Neural progenitor cell (in vitro differentiated cells): ENCODE measurements around the gene MBP. TPM values are rescaled to one million over a fixed set of nuclear protein-coding genes. Genes with fewer than 3 reads are reported as not detected.
A peak's percentile ranks its signal among the peaks of the same experiment; 100 is the strongest.

Source experiments
- DNase-seq: peaks from one replicate; pipeline ENCODE4 v3.0.0-alpha.2; 2016; ENCODE audit warnings: low spot score
- H2AFZ ChIP-seq: fragments of 200-600 bp; sonication (generic); replicated peaks from 2 replicates; pipeline ENCODE4 v1.6.1; 2016; ENCODE audit warnings: antibody characterized with exemption
- H3F3A ChIP-seq: fragments of 200-600 bp; sonication (generic); 2 replicates; pipeline ENCODE4 v1.6.1; 2016; ENCODE audit warnings: antibody characterized with exemption, low read depth
- H3K27ac ChIP-seq: fragments of 200-600 bp; sonication (generic); 2 replicates; pipeline ENCODE4 v1.5.1; 2016; ENCODE audit warnings: mild to moderate bottlenecking
- H3K27me3 ChIP-seq: fragments of 200-600 bp; sonication (generic); 2 replicates; pipeline ENCODE4 v1.6.1; 2016; ENCODE audit warnings: mild to moderate bottlenecking, moderate library complexity
- H3K36me3 ChIP-seq: fragments of 200-600 bp; sonication (generic); 2 replicates; pipeline ENCODE4 v1.5.1; 2016
- H3K4me1 ChIP-seq: fragments of 200-600 bp; sonication (generic); 2 replicates; pipeline ENCODE4 v1.6.1; 2016; ENCODE audit warnings: mixed run types
- H3K4me2 ChIP-seq: fragments of 200-600 bp; sonication (generic); 2 replicates; pipeline ENCODE4 v1.6.1; 2016
- H3K4me3 ChIP-seq: fragments of 200-600 bp; sonication (generic); 2 replicates; pipeline ENCODE4 v1.5.1; 2016
- H3K79me2 ChIP-seq: fragments of 200-600 bp; sonication (generic); 2 replicates; pipeline ENCODE4 v1.6.1; 2016; ENCODE audit warnings: low read depth
- H3K9ac ChIP-seq: fragments of 200-600 bp; sonication (generic); 2 replicates; pipeline ENCODE4 v1.6.1; 2016
- H3K9me3 ChIP-seq: fragments of 200-600 bp; sonication (generic); 2 replicates; pipeline ENCODE4 v1.5.1; 2016; ENCODE audit warnings: low read depth
- H4K20me1 ChIP-seq: fragments of 200-600 bp; sonication (generic); 2 replicates; pipeline ENCODE4 v1.6.1; 2016; ENCODE audit warnings: low read depth
- H3K27ac Mint-ChIP-seq: 3 replicates; pipeline ENCODE4 v1.8.0; 2021; ENCODE audit warnings: mixed read lengths
- H3K27me3 Mint-ChIP-seq: 2 replicates; pipeline ENCODE4 v1.8.0; 2022; ENCODE audit warnings: low read depth, mild to moderate bottlenecking, inconsistent platforms, moderate library complexity, mixed read lengths; ENCODE audit not compliant: insufficient read depth
- H3K36me3 Mint-ChIP-seq: 3 replicates; pipeline ENCODE4 v1.8.0; 2021; ENCODE audit warnings: mixed read lengths
- H3K4me1 Mint-ChIP-seq: 3 replicates; pipeline ENCODE4 v1.8.0; 2021; ENCODE audit warnings: mixed read lengths
- H3K4me3 Mint-ChIP-seq: 3 replicates; pipeline ENCODE4 v1.8.0; 2021; ENCODE audit warnings: mild to moderate bottlenecking, moderate library complexity, mixed read lengths
- H3K9me3 Mint-ChIP-seq: 3 replicates; pipeline ENCODE4 v1.8.0; 2020; ENCODE audit warnings: mixed read lengths
- CTCF ChIP-seq: fragments of 200-600 bp; sonication (generic); IDR thresholded peaks from 2 replicates; pipeline ENCODE4 v1.5.1; 2017; ENCODE audit warnings: antibody characterized with exemption, mild to moderate bottlenecking
- EZH2 ChIP-seq: fragments of 200-600 bp; sonication (generic); IDR thresholded peaks from 2 replicates; pipeline ENCODE4 v1.6.1; 2017; ENCODE audit warnings: antibody characterized with exemption, mild to moderate bottlenecking, moderate library complexity
- EZH2phosphoT487 ChIP-seq: fragments of 200-600 bp; sonication (generic); IDR thresholded peaks from 2 replicates; pipeline ENCODE4 v1.6.1; 2017; ENCODE audit warnings: antibody characterized with exemption
- total RNA-seq: library from RNA; depleted of rRNA; stranded (reverse); fragments of >200 nt; gene quantifications from 2 replicates; pipeline ENCODE4 v1.2.3, GENCODE V29; 2015; ENCODE audit warnings: low replicate concordance

Gene MBP
- total RNA-seq, 1 donor from 2014 or later, result 0.64 TPM

GRCh38 chr18:77044866-77045664, 87.5 kb downstream of the MBP start:
- Histone ChIP-seq H3K4me3 (no peak overlapping the region), H3K9me3 (no peaks in the 10 kb centered on the region), H4K20me1 (no peaks in the 10 kb centered on the region), H3K79me2 (no peaks in the 10 kb centered on the region), H3K36me3 (no peaks in the 10 kb centered on the region), H3K27me3 (no peaks in the 10 kb centered on the region), H3K27ac (no peak overlapping the region), H3K4me1 (peaks cover 19% of the 10 kb centered on the region), H3F3A (no peaks in the 10 kb centered on the region), H2AFZ (no peak overlapping the region), H3K4me2 (no peak overlapping the region), H3K9ac (no peak overlapping the region)
- TF ChIP-seq EZH2phosphoT487 (no peak), EZH2 (no peak), CTCF (no peak)
- H3K4me3 Mint-ChIP-seq, result no peak overlapping the region
- no peaks in the 10 kb centered on the region for H3K27me3 Mint-ChIP-seq
- no peaks in the 10 kb centered on the region for H3K9me3 Mint-ChIP-seq
- no peak overlapping the region for H3K27ac Mint-ChIP-seq
- no peak for DNase-seq
- peaks cover 25% of the 10 kb centered on the region for H3K4me1 Mint-ChIP-seq
- H3K36me3 Mint-ChIP-seq, result no peaks in the 10 kb centered on the region

DNA sequence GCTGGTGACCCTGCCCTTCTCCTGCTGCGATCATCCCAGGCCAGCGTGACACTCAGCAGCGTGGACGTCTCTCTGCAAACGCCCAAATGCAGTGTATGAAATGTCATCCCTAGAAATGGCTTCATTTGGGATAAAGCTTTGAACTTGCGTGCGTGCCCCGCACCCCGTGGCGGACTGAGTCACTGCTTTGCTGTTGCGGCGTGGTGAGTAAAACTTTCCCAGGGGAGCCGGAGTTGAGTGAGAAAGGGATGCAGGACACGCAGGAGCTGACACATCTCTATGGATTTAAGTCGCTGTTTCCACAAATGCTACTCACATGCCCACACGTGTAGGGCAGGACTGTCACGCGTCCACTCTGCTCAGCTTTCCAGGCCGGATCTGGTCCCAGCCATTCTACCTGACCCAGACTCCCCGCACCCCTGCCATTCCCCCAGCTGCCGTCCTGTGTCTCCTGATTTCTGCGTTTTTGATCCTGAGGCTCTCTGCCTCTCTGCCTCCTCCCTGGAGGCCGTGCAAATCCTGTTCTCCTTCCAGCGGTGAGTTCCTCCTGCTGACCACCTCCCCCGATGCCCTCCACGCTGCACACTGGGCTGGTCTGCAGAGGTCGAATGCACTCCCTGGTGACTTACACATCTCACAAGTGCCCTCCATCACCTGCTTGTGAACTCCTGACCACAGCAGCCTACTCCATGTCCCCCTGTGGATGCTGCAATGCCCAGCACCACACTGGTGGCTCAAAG, 88.9 kb downstream of the MBP start:
- H3K4me1 ChIP-seq, result peaks cover 19% of the 10 kb centered on the region
- peak overlapping the region; percentile 68 for H3K4me3 Mint-ChIP-seq

DNA sequence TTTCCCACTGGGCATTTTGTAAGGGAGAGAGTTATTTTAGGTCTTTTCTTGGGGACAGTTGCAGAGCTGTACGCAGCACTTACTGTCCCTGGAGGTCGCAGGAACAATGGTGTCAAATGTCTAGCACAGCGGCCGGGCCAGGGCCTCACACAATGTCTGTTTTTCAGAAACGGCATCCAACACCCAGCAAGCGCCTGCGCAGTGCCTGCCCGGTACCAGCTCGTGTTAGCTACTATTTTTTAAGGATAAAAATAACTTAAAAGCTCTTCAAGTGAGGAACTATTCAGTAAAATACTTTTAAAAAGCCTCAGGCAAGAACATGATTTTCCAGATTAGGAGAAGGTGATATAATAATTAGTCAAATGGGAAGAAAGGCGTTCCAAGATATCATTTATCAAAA, 90.0 kb downstream of the MBP start:
- H3K9me3 ChIP-seq, result no peaks in the 10 kb centered on the region
- DNase-seq, result peak; percentile 65
- no peaks in the 10 kb centered on the region for H3K36me3 Mint-ChIP-seq
- no peak overlapping the region for H3K4me2 ChIP-seq
- no peaks in the 10 kb centered on the region for H3K27me3 Mint-ChIP-seq
- H3K27ac ChIP-seq, result no peak overlapping the region
- peaks cover 19% of the 10 kb centered on the region for H3K4me1 ChIP-seq
- H3F3A ChIP-seq, result no peaks in the 10 kb centered on the region
- H3K9ac ChIP-seq, result no peak overlapping the region
- no peak overlapping the region for H3K4me3 ChIP-seq
- no peaks in the 10 kb centered on the region for H3K79me2 ChIP-seq
- peaks cover 29% of the 10 kb centered on the region for H3K4me1 Mint-ChIP-seq
- H4K20me1 ChIP-seq, result no peaks in the 10 kb centered on the region
- H3K36me3 ChIP-seq, result no peaks in the 10 kb centered on the region
- no peak for TF ChIP-seq EZH2phosphoT487
- TF ChIP-seq EZH2, result no peak
- no peak for TF ChIP-seq CTCF
- no peak overlapping the region for H3K4me3 Mint-ChIP-seq
- no peak overlapping the region for H2AFZ ChIP-seq
- H3K27me3 ChIP-seq, result no peaks in the 10 kb centered on the region
- peaks cover 2% of the 10 kb centered on the region for H3K9me3 Mint-ChIP-seq
- H3K27ac Mint-ChIP-seq, result no peak overlapping the region

More for the DNA sequence above, 88.9 kb downstream of the MBP start:
- Histone ChIP-seq H3K4me2 (no peak overlapping the region), H3K9me3 (no peaks in the 10 kb centered on the region), H3K27ac (no peak overlapping the region), H3F3A (no peaks in the 10 kb centered on the region), H3K27me3 (no peaks in the 10 kb centered on the region), H2AFZ (no peak overlapping the region), H4K20me1 (no peaks in the 10 kb centered on the region), H3K36me3 (no peaks in the 10 kb centered on the region), H3K4me3 (no peak overlapping the region), H3K9ac (no peak overlapping the region), H3K79me2 (no peaks in the 10 kb centered on the region)
- peaks cover 29% of the 10 kb centered on the region for H3K4me1 Mint-ChIP-seq
- no peak for DNase-seq
- no peak overlapping the region for H3K27ac Mint-ChIP-seq
- no peaks in the 10 kb centered on the region for H3K36me3 Mint-ChIP-seq
- H3K27me3 Mint-ChIP-seq, result no peaks in the 10 kb centered on the region
- peaks cover 2% of the 10 kb centered on the region for H3K9me3 Mint-ChIP-seq
- no peak for TF ChIP-seq EZH2
- TF ChIP-seq CTCF, result no peak
- TF ChIP-seq EZH2phosphoT487, result no peak
